Measurements from ENCODE around the gene SLC44A5.

- TF ChIP-seq POLR2AphosphoS5 (IDR thresholded peaks at IDR 0.05), result no peak
- TF ChIP-seq POLR2A (IDR thresholded peaks at IDR 0.05), result no peak
Observed at GRCh38 chr1:75615613-75616435, 4.9 kb upstream of the SLC44A5 start.

Data from breast epithelium (tissue), 3 donors.